Measurements from ENCODE around the gene MTHFD2.

MTHFD2 gene

DNA sequence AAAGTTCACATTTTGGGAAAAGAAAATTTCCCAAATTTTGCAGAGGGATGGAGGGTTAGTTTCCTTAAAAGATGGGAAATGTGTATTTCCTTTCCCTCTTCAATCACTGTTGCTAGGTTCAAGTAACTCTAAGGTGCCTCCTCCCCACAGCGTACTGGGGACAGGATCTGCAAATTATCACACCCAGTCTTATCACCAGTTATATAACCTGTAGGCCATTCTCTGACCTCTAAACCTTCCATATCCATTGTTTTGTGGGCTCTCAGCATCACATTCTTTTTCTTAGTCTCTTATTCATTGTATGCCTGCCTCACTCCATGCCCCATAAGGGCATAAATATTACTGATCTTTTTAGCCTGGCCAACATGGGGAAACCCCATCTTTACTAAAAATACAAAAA is 3.6 kb upstream of the MTHFD2 start:
- no peak for TF ChIP-seq CTCF (conservative IDR thresholded peaks at IDR 0.05; ENCODE audit: low read depth, low read length)
- no peak for DNase-seq (ENCODE audit: low read depth)
- H3K4me3 ChIP-seq (ENCODE audit: low read depth, low read length) = no peak overlapping the region

GRCh38 chr2:74197049-74197448 is 1.4 kb upstream of the MTHFD2 start:
- no peak overlapping the region for H3K4me3 ChIP-seq (ENCODE audit: low read depth, low read length)
- TF ChIP-seq CTCF (conservative IDR thresholded peaks at IDR 0.05; ENCODE audit: low read depth, low read length) = no peak
- no peak for DNase-seq (ENCODE audit: low read depth)

- DNase-seq (ENCODE audit: low read depth) = no peak
- H3K4me3 ChIP-seq (ENCODE audit: low read depth, low read length) = peak overlapping the region; percentile 45
- TF ChIP-seq CTCF (conservative IDR thresholded peaks at IDR 0.05; ENCODE audit: low read depth, low read length) = no peak
Observed at GRCh38 chr2:74198023-74198460, 373 bp upstream of the MTHFD2 start.

DNA sequence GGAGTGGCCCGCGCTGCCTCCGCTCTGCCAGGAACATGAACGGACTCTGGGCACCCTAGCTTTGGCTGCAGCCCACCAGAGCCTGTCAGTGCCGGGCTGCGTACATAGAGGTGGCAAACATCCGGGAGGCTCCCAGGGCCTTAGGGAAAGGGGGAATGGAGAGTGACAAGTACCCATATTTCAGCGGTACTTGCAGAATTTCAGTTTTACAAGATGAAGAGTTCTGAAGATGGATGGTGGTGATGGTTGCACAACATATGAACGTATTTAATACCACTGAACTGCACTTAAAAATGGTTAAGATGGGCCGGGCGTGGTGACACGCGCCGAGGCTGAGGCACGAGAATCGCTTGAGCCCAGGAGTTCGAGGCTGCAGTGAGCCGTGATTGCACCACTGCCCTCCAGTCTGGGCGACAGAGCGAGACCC is 873 bp downstream of the MTHFD2 start:
- no peak for DNase-seq (ENCODE audit: low read depth)
- no peak for TF ChIP-seq CTCF (conservative IDR thresholded peaks at IDR 0.05; ENCODE audit: low read depth, low read length)
- H3K4me3 ChIP-seq (ENCODE audit: low read depth, low read length) = peak overlapping the region; percentile 97

- TF ChIP-seq CTCF (conservative IDR thresholded peaks at IDR 0.05; ENCODE audit: low read depth, low read length) = no peak
- H3K4me3 ChIP-seq (ENCODE audit: low read depth, low read length) = peak overlapping the region; percentile 97
- peak; percentile 41 for DNase-seq (ENCODE audit: low read depth)
Observed at GRCh38 chr2:74199871-74200305, 1.5 kb downstream of the MTHFD2 start.

- H3K4me3 ChIP-seq (ENCODE audit: low read depth, low read length) = no peak overlapping the region
- no peak for TF ChIP-seq CTCF (conservative IDR thresholded peaks at IDR 0.05; ENCODE audit: low read depth, low read length)
- no peak for DNase-seq (ENCODE audit: low read depth)
Observed at GRCh38 chr2:74201196-74201595, 2.8 kb downstream of the MTHFD2 start.

GRCh38 chr2:74201596-74201995 is 3.2 kb downstream of the MTHFD2 start:
- TF ChIP-seq CTCF (conservative IDR thresholded peaks at IDR 0.05; ENCODE audit: low read depth, low read length) = no peak
- DNase-seq (ENCODE audit: low read depth) = peak; percentile 50

More at GRCh38 chr2:74201596-74201995, 3.2 kb downstream of the MTHFD2 start:
- no peak overlapping the region for H3K4me3 ChIP-seq (ENCODE audit: low read depth, low read length)

Data from choroid plexus epithelial cell (primary cell).